Spleen (tissue), 11 donors: ENCODE measurements around the gene PLAU. TPM values are rescaled to one million over a fixed set of nuclear protein-coding genes. Genes with fewer than 3 reads are reported as not detected.
"Not testable (repeated sequence)": the region's sequence is repeated elsewhere in the genome, so short reads cannot be mapped to it uniquely, and the experiment has no call there.

Source experiments
- DNase-seq: peaks from one replicate; pipeline ENCODE4 v3.0.0-alpha.2; 2020
- H3K27ac ChIP-seq, 8 donors: fragments of 200-600 bp; sonication (generic) in 7 of 8; 1 replicate in 4 of 8; 2 replicates in 4 of 8; pipeline versions ENCODE4 v1.5.0 to v1.8.0; 2016 to 2021; ENCODE audit warnings: inconsistent platforms in 4 of 8, mild to moderate bottlenecking in 4 of 8, moderate library complexity in 1 of 8
- H3K27me3 ChIP-seq, 7 donors: fragments of 200-600 bp; sonication (generic) in 6 of 7; replicated peaks in 1 of 7; 1 replicate in 4 of 7; 2 replicates in 3 of 7; pipeline versions ENCODE4 v1.5.0 to v1.8.0; 2016 to 2021; ENCODE audit warnings: inconsistent platforms in 3 of 7, mild to moderate bottlenecking in 1 of 7
- H3K36me3 ChIP-seq, 6 donors: fragments of 200-600 bp; sonication (generic) in 5 of 6; 1 replicate in 4 of 6; 2 replicates in 2 of 6; pipeline versions ENCODE4 v1.5.0 to v1.8.0; 2016 to 2021; ENCODE audit warnings: inconsistent platforms in 2 of 6
- H3K4me1 ChIP-seq, 6 donors: fragments of 200-600 bp; sonication (generic) in 5 of 6; 1 replicate in 3 of 6; 2 replicates in 3 of 6; pipeline versions ENCODE4 v1.5.0 to v1.8.0; 2016 to 2021; ENCODE audit warnings: inconsistent platforms in 3 of 6
- H3K4me3 ChIP-seq, 8 donors: fragments of 200-600 bp; sonication (generic) in 7 of 8; 1 replicate in 4 of 8; 2 replicates in 4 of 8; pipeline versions ENCODE4 v1.5.0 to v1.8.0; 2016 to 2021; ENCODE audit warnings: inconsistent platforms in 4 of 8, mild to moderate bottlenecking in 4 of 8, moderate library complexity in 2 of 8
- H3K9me3 ChIP-seq, 8 donors: fragments of 200-600 bp; sonication (generic) in 7 of 8; 1 replicate in 4 of 8; 2 replicates in 4 of 8; pipeline versions ENCODE4 v1.5.0 to v1.8.0; 2016 to 2021; ENCODE audit warnings: inconsistent platforms in 4 of 8
- CTCF ChIP-seq, 11 experiments: fragments of 200-600 bp in 7 of 11; fragments of 450-650 bp in 4 of 11; sonication (generic) in 4 of 11; IDR thresholded peaks in 8 of 11; conservative IDR thresholded peaks in 3 of 11; 1 replicate in 7 of 11; 2 replicates in 4 of 11; pipeline versions ENCODE4 v1.4.0 to v1.8.0; 2016 to 2021; ENCODE audit warnings: antibody characterized with exemption in 11 of 11, inconsistent platforms in 4 of 11, mild to moderate bottlenecking in 1 of 11
- POLR2A ChIP-seq, 3 donors: fragments of 450-650 bp; IDR thresholded peaks; one replicate each; pipeline ENCODE4 v1.5.1; 2017; ENCODE audit warnings: antibody characterized with exemption in 3 of 3, mild to moderate bottlenecking in 1 of 3
- POLR2AphosphoS5 ChIP-seq, 3 donors: sonication (generic); formaldehyde crosslinking; IDR thresholded peaks; one replicate each; pipeline ENCODE4 v1.5.1; 2017; ENCODE audit warnings: antibody characterized with exemption in 3 of 3
- WGBS, 5 donors: extraction: QIAGEN DNeasy Blood & Tissue Kit in 3 of 5; methylation state at CpG; one replicate each; pipeline versions ENCODE4 v1.1.5 to v1.1.7; 2013 to 2018; 5-methylcytosine and 5-hydroxymethylcytosine counted together
- intact Hi-C: fragments of 100-400 bp; cut with DNase I; formaldehyde crosslinking; loops from one replicate; pipeline ENCODE4 v1.15.0; 2023; ENCODE audit warnings: low total_unique reads
- polyA plus RNA-seq, 3 donors: library from polyadenylated mRNA; stranded (reverse); fragments of 200-250 nt; gene quantifications; one replicate each; pipeline ENCODE4 v1.2.1, GENCODE V29; 2013
- total RNA-seq, 7 donors: library from RNA; depleted of rRNA in 3 of 7; stranded (reverse); fragments of >200 nt in 3 of 7; fragmentation: NEBNext Ultra II Directional in 4 of 7; extraction: Animal tissue kit (Norgen Biotek cat#: 25700) in 4 of 7; gene quantifications; one replicate each; pipeline versions ENCODE4 v1.1.0 to v1.2.1, GENCODE V29; 2016 to 2021
- donor health status: healthy with polysubstance abuse.
- donor health status: DM: no; HTN: no; CAD: no; lungs with moderate emphysema.
- donor health status: DM: no; HTN: no; CAD: no.
- donor health status: Bipolar disorder and iron deficiency.
- donor health status: healthy.
- donor health status: DM: no; HTN: no; CAD: no.
- donor health status: DM: yes; HTN: yes; CAD: no.

Gene PLAU
- total and polyA plus RNA-seq, 10 donors = 9.6 to 95.0 (median 30.3) TPM

- WGBS, 5 donors = 47 to 64% (median 54%) methylated on average over 4 of the region's 4 CpGs
- Histone ChIP-seq H3K36me3 (no peaks in the 10 kb centered on the region), H3K4me3 (no peak overlapping the region), H3K27me3 (no peaks in the 10 kb centered on the region), H3K9me3 (no peaks in the 10 kb centered on the region), H3K27ac (no peak overlapping the region), H3K4me1 (peaks cover 0 to 43% (median 12%) of the 10 kb centered on the region in 6 donors)
- DNase-seq = no peak
- TF ChIP-seq POLR2AphosphoS5 (IDR thresholded peaks at IDR 0.05) = no peak
- no peak for TF ChIP-seq CTCF (IDR thresholded peaks at IDR 0.05 in 8 of 11, conservative IDR thresholded peaks at IDR 0.05 in 3 of 11)
- TF ChIP-seq POLR2A (IDR thresholded peaks at IDR 0.05) = no peak
- intact Hi-C loops = no loop called here
These were observed 14.6 kb downstream of the PLAU start for GRCh38 chr10:73925539-73925938.

DNA sequence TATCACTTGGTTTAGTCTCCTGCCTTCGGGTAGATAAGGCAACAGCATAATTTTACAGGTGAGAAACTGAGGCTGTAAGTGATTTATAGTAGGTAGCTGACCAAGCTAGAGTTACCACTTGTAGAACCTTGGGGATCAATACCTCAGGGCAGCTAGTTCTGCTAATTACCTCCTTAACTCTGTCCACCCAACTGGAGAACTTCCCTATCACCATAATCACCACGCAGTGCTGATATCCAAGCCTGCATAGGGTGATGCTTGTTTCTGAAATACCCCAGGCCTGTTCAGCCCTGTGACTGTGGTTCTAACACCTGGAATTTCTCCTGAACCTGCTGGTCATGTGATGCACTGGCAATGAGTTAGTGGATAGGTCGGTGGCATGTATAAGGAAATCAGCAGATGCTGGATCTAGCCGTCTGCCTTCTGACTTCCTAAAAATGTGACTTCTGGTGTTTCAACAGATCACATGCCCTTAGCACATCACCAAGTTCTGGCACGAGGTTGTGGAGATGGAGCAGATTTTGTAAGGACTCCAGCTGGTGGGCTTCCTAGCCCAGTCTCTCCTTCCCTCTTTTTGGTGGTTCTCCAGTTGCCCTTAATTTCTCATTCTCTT lies 15.3 kb downstream of the PLAU start:
- peaks cover 0 to 41% (median 11%) of the 10 kb centered on the region in 6 donors for H3K4me1 ChIP-seq
- intact Hi-C loops = no loop called here
- H3K9me3 ChIP-seq = no peaks in the 10 kb centered on the region
- H3K4me3 ChIP-seq = peak overlapping the region in 1 of 8 donors; percentile 28
- H3K27me3 ChIP-seq = no peaks in the 10 kb centered on the region
- 51 to 65% (median 56%) methylated on average over 5 of the region's 5 CpGs for WGBS, 5 donors
- no peaks in the 10 kb centered on the region for H3K36me3 ChIP-seq
- H3K27ac ChIP-seq = peak overlapping the region in 4 of 8 donors; percentile 18 to 47 (median 31)
- no peak for TF ChIP-seq CTCF (IDR thresholded peaks at IDR 0.05 in 8 of 11, conservative IDR thresholded peaks at IDR 0.05 in 3 of 11)
- TF ChIP-seq POLR2AphosphoS5 (IDR thresholded peaks at IDR 0.05) = no peak
- no peak for TF ChIP-seq POLR2A (IDR thresholded peaks at IDR 0.05)
- no peak for DNase-seq

- H3K27ac ChIP-seq = peak overlapping the region in 1 of 8 donors; percentile 81
- intact Hi-C loops = loop anchor here (10.0 kb wide), 1 partner anchor 96 kb away; no protein-coding TSS in a partner anchor
- H3K4me1 ChIP-seq = peaks cover 0 to 37% (median 10%) of the 10 kb centered on the region in 6 donors
- not testable (repeated sequence) for H3K36me3 ChIP-seq, H3K27me3 ChIP-seq, DNase-seq, H3K4me3 ChIP-seq, H3K9me3 ChIP-seq
- 78 to 85% (median 83%) methylated on average over 13 of the region's 13 CpGs for WGBS, 5 donors
These were observed 19.8 kb downstream of the PLAU start for GRCh38 chr10:73930630-73931327.

- H3K27me3 ChIP-seq = no peaks in the 10 kb centered on the region
- 57 to 66% (median 63%) methylated on average over 13 of the region's 13 CpGs for WGBS, 5 donors
- H3K4me1 ChIP-seq = peaks cover 0 to 26% (median 6%) of the 10 kb centered on the region in 6 donors
- H3K27ac ChIP-seq = peak overlapping the region in 6 of 8 donors; percentile 28 to 81 (median 54)
- H3K9me3 ChIP-seq = no peaks in the 10 kb centered on the region
- intact Hi-C loops = loop anchor here (10.0 kb wide), 1 partner anchor 97 kb away; no protein-coding TSS in a partner anchor
- no peaks in the 10 kb centered on the region for H3K36me3 ChIP-seq
- TF ChIP-seq POLR2AphosphoS5 (IDR thresholded peaks at IDR 0.05) (no peak), POLR2A (IDR thresholded peaks at IDR 0.05) (no peak), CTCF (IDR thresholded peaks at IDR 0.05 in 8 of 11, conservative IDR thresholded peaks at IDR 0.05 in 3 of 11) (no peak)
- peak overlapping the region in 1 of 8 donors; percentile 30 for H3K4me3 ChIP-seq
- no peak for DNase-seq
These were observed 21.1 kb downstream of the PLAU start for GRCh38 chr10:73931767-73932619.
